OCI-LY1 (cell line): Measurements from ENCODE around the gene AQP5.

Experiments
- H2AFZ ChIP-seq: fragments of 200-600 bp; sonication (generic), shearing (Covaris generic); 2 replicates; pipeline ENCODE4 v1.6.0; 2014; ENCODE audit warnings: antibody characterized with exemption, mild to moderate bottlenecking, low read length
- H3F3A ChIP-seq: fragments of 200-600 bp; sonication (generic), shearing (Covaris generic); 2 replicates; pipeline ENCODE4 v1.6.0; 2014; ENCODE audit warnings: mild to moderate bottlenecking, antibody characterized with exemption, low read length, moderate library complexity; ENCODE audit not compliant: insufficient read depth
- H3K27ac ChIP-seq: fragments of 200-600 bp; sonication (generic); 2 replicates; pipeline ENCODE4 v1.5.1; 2014; ENCODE audit warnings: low read length, mixed run types, mild to moderate bottlenecking, low read depth; ENCODE audit not compliant: poor library complexity, severe bottlenecking
- H3K27me3 ChIP-seq: fragments of 200-600 bp; sonication (generic); 2 replicates; pipeline ENCODE4 v1.6.0; 2014; ENCODE audit warnings: antibody characterized with exemption, mild to moderate bottlenecking, low read length, moderate library complexity; ENCODE audit not compliant: insufficient read depth
- H3K36me3 ChIP-seq: fragments of 200-600 bp; sonication (generic); 2 replicates; pipeline ENCODE4 v1.6.1; 2014; ENCODE audit warnings: mild to moderate bottlenecking, antibody characterized with exemption, low read length, moderate library complexity, mixed read lengths; ENCODE audit not compliant: insufficient read depth
- H3K4me1 ChIP-seq: fragments of 200-600 bp; sonication (generic); 2 replicates; pipeline ENCODE4 v1.5.1; 2014; ENCODE audit warnings: mild to moderate bottlenecking, low read length, moderate library complexity; ENCODE audit not compliant: insufficient read depth, severe bottlenecking
- H3K4me2 ChIP-seq: fragments of 200-600 bp; sonication (generic), shearing (Covaris generic); 2 replicates; pipeline ENCODE4 v1.6.1; 2014; ENCODE audit warnings: low read length
- H3K4me3 ChIP-seq: fragments of 200-600 bp; sonication (generic); 2 replicates; pipeline ENCODE4 v1.5.1; 2014; ENCODE audit warnings: low read length, low read depth, mild to moderate bottlenecking, mixed read lengths; ENCODE audit not compliant: poor library complexity, severe bottlenecking
- H3K79me2 ChIP-seq: fragments of 200-600 bp; shearing (Covaris generic); 2 replicates; pipeline ENCODE4 v1.6.1; 2016; ENCODE audit warnings: mixed run types, low read length, mixed read lengths; ENCODE audit not compliant: insufficient read depth
- H3K9ac ChIP-seq: fragments of 200-600 bp; sonication (generic), shearing (Covaris generic); 2 replicates; pipeline ENCODE4 v1.6.1; 2014; ENCODE audit warnings: mild to moderate bottlenecking, low read length, mixed read lengths
- H3K9me2 ChIP-seq: fragments of 200-600 bp; sonication (generic), shearing (Covaris generic); 2 replicates; pipeline ENCODE4 v1.6.1; 2014; ENCODE audit warnings: low read depth, mild to moderate bottlenecking, low read length, mixed read lengths
- H3K9me3 ChIP-seq: fragments of 200-600 bp; shearing (Covaris generic); 2 replicates; pipeline ENCODE4 v1.6.1; 2014; ENCODE audit warnings: low read length, mixed read lengths
- H4K20me1 ChIP-seq: fragments of 200-600 bp; sonication (generic), shearing (Covaris generic); 2 replicates; pipeline ENCODE4 v1.6.0; 2016; ENCODE audit warnings: mild to moderate bottlenecking, low read length; ENCODE audit not compliant: insufficient read depth
- EZH2 ChIP-seq: fragments of 200-600 bp; sonication (generic), shearing (Covaris generic); IDR thresholded peaks from 2 replicates; pipeline ENCODE4 v1.8.0; 2017; ENCODE audit warnings: borderline replicate concordance, mixed run types, mild to moderate bottlenecking, antibody characterized with exemption, low read length, moderate library complexity, mixed read lengths
- TF ChIP-seq, protein P1 (sequence below): fragments of 200-600 bp; sonication (generic), shearing (Covaris generic); IDR thresholded peaks from 2 replicates; pipeline ENCODE4 v1.5.1; 2017; ENCODE audit warnings: mild to moderate bottlenecking, antibody characterized with exemption, low read length, moderate library complexity, mixed read lengths

Gene AQP5

GRCh38 chr12:49961993-49962764 lies 507 bp downstream of the AQP5 start:
- TF ChIP-seq, protein P1, sequence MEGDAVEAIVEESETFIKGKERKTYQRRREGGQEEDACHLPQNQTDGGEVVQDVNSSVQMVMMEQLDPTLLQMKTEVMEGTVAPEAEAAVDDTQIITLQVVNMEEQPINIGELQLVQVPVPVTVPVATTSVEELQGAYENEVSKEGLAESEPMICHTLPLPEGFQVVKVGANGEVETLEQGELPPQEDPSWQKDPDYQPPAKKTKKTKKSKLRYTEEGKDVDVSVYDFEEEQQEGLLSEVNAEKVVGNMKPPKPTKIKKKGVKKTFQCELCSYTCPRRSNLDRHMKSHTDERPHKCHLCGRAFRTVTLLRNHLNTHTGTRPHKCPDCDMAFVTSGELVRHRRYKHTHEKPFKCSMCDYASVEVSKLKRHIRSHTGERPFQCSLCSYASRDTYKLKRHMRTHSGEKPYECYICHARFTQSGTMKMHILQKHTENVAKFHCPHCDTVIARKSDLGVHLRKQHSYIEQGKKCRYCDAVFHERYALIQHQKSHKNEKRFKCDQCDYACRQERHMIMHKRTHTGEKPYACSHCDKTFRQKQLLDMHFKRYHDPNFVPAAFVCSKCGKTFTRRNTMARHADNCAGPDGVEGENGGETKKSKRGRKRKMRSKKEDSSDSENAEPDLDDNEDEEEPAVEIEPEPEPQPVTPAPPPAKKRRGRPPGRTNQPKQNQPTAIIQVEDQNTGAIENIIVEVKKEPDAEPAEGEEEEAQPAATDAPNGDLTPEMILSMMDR, result no peak
- no peak for TF ChIP-seq EZH2
- Histone ChIP-seq H3K4me2 (no peak overlapping the region), H3K27me3 (peaks cover 10% of the 10 kb centered on the region; the same call in 1 of the 2 replicates), H2AFZ (no peak overlapping the region), H3K9me3 (no peaks in the 10 kb centered on the region), H3K9me2 (no peaks in the 10 kb centered on the region), H3K9ac (no peak overlapping the region), H3K27ac (no peak overlapping the region), H3K4me1 (peaks cover 2% of the 10 kb centered on the region), H3K79me2 (no peaks in the 10 kb centered on the region), H3F3A (no peaks in the 10 kb centered on the region), H3K36me3 (no peaks in the 10 kb centered on the region), H3K4me3 (no peak overlapping the region), H4K20me1 (no peaks in the 10 kb centered on the region)

GRCh38 chr12:49962861-49963765 lies 1.4 kb downstream of the AQP5 start:
- Histone ChIP-seq H3K9ac (no peak overlapping the region), H3F3A (no peaks in the 10 kb centered on the region), H3K9me3 (no peaks in the 10 kb centered on the region), H3K36me3 (no peaks in the 10 kb centered on the region), H3K4me1 (peaks cover 9% of the 10 kb centered on the region), H3K4me2 (no peak overlapping the region), H4K20me1 (no peaks in the 10 kb centered on the region), H3K79me2 (no peaks in the 10 kb centered on the region), H3K4me3 (no peak overlapping the region), H2AFZ (no peak overlapping the region), H3K9me2 (no peaks in the 10 kb centered on the region), H3K27me3 (peaks cover 13% of the 10 kb centered on the region; the same call in 1 of the 2 replicates), H3K27ac (no peak overlapping the region)
- no peak for TF ChIP-seq EZH2
- TF ChIP-seq, protein P1, result no peak

GRCh38 chr12:49963976-49964815 lies 2.5 kb downstream of the AQP5 start:
- Histone ChIP-seq H3K27ac (no peak overlapping the region), H3K4me2 (no peak overlapping the region), H3K9me3 (no peaks in the 10 kb centered on the region), H3K9me2 (no peaks in the 10 kb centered on the region), H3K79me2 (no peaks in the 10 kb centered on the region), H3K9ac (no peak overlapping the region), H2AFZ (no peak overlapping the region), H3K4me1 (peaks cover 9% of the 10 kb centered on the region), H3F3A (no peaks in the 10 kb centered on the region), H3K36me3 (no peaks in the 10 kb centered on the region), H4K20me1 (no peaks in the 10 kb centered on the region), H3K27me3 (peaks cover 7% of the 10 kb centered on the region; the same call in 1 of the 2 replicates), H3K4me3 (no peak overlapping the region)
- no peak for TF ChIP-seq EZH2
- TF ChIP-seq, protein P1, result no peak
